Measurements from ENCODE around the gene GIPC2. TPM values are rescaled to one million over a fixed set of nuclear protein-coding genes. Genes with fewer than 3 reads are reported as not detected.

GIPC2 gene
- total and polyA plus RNA-seq, 8 donors = 6.3 to 22.1 (median 12.9) TPM

DNA sequence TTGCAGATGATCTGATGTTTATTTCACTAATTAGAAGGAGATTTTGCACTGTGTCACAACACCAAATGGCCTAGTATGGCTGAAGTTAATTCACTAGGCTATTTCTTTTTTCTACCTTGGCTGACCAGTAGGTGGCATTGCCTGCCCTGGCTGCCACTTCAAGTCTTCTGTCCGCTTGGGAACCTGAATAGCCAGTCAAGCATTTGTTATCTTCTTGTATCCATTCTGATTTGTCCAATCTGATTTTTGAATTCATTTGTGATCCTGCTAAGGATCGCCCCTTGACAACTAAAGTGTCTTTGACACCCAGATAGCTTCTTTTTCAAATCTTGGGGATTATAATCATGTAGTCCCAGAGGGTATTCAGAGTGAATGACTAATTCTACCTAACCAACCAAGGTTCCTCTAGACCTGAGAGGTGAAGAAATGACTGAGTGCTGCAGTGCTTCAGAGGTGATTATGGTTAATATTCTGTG, 99.4 kb downstream of the GIPC2 start:
- TF ChIP-seq, protein P1, sequence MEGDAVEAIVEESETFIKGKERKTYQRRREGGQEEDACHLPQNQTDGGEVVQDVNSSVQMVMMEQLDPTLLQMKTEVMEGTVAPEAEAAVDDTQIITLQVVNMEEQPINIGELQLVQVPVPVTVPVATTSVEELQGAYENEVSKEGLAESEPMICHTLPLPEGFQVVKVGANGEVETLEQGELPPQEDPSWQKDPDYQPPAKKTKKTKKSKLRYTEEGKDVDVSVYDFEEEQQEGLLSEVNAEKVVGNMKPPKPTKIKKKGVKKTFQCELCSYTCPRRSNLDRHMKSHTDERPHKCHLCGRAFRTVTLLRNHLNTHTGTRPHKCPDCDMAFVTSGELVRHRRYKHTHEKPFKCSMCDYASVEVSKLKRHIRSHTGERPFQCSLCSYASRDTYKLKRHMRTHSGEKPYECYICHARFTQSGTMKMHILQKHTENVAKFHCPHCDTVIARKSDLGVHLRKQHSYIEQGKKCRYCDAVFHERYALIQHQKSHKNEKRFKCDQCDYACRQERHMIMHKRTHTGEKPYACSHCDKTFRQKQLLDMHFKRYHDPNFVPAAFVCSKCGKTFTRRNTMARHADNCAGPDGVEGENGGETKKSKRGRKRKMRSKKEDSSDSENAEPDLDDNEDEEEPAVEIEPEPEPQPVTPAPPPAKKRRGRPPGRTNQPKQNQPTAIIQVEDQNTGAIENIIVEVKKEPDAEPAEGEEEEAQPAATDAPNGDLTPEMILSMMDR (IDR thresholded peaks at IDR 0.05) = peak; percentile 26 to 78 (median 73)
- Histone ChIP-seq H3K27me3 (no peaks in the 10 kb centered on the region), H3K9me3 (no peaks in the 10 kb centered on the region), H3K4me3 (no peak overlapping the region), H3K4me1 (peaks cover 0 to 12% (median 6%) of the 10 kb centered on the region in 3 donors), H3K27ac (no peak overlapping the region), H3K36me3 (no peaks in the 10 kb centered on the region)
- 0 to 6% methylated on average over 2 of the region's 2 CpGs for WGBS, 2 donors
- ATAC-seq = peak; percentile 80 to 93 (median 92)
- DNase-seq = peak in 4 of 6 donors; percentile 26 to 53 (median 40)
- FAIRE-seq = peak; percentile 91
- intact Hi-C loops (cut with DNase I) = loop anchor here in 1 of 3 donors (10.0 kb wide), 2 partner anchors 460 to 540 kb away; no protein-coding TSS in a partner anchor

DNA sequence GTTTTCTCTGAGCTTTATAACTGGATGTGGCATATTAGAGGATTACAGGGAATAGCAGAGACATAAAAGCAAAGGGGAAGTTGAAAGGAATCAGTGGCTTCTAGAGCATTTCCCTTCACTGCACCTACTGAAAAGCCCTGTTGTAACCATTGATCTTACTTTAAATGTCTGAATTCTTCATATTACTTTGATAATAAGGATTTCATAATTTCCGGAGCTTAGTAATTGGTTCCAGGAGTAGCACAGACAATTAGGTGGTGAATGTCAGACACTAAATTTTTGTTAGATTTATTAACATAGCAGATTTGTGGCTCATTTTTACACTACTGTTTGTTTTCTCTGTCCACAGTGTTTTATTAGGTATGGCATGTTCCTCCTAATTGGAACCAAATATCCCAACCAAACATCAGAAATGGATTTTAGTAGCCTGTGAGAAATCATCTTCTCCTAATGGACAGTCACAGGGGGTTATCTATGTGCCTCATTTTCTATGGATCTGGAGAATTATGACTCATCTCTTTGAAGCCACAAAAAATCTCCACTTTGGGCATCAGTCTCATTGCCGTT, 100.5 kb downstream of the GIPC2 start:
- ATAC-seq (no peak), FAIRE-seq (no peak), DNase-seq (no peak)
- H3K4me3 ChIP-seq = no peak overlapping the region
- H3K27ac ChIP-seq = no peak overlapping the region
- H3K4me1 ChIP-seq = peaks cover 0 to 12% (median 6%) of the 10 kb centered on the region in 3 donors
- no peaks in the 10 kb centered on the region for H3K27me3 ChIP-seq
- no peaks in the 10 kb centered on the region for H3K9me3 ChIP-seq
- H3K36me3 ChIP-seq = no peaks in the 10 kb centered on the region
- TF ChIP-seq, protein P1 (IDR thresholded peaks at IDR 0.05) = no peak
- 66 to 73% methylated on average over 2 of the region's 2 CpGs for WGBS, 2 donors
- intact Hi-C loops (cut with DNase I) = loop anchor here in 1 of 3 donors (10.0 kb wide), 2 partner anchors 459 to 539 kb away; no protein-coding TSS in a partner anchor

DNA sequence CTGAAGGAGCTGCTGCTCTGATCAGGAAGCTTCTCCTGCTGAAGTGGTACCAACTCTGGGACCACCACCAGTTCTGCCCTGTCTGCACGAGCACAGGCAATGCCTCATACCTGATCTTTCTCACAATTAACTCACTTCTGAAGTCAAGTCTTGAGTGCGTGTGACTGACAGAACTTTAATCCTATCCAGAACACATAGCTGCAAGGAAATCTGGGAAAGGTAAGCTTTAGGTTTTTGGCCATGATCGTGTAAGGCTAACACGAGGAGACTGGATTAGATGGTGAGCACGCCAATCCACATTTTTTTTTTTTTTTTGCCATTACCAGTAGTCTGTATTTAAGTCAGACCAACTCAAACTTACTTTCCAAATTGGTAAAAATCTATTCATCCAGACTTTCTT, 101.3 kb downstream of the GIPC2 start:
- Histone ChIP-seq H3K27ac (no peak overlapping the region), H3K36me3 (no peaks in the 10 kb centered on the region), H3K27me3 (no peaks in the 10 kb centered on the region), H3K4me1 (peaks cover 0 to 12% (median 6%) of the 10 kb centered on the region in 3 donors), H3K4me3 (no peak overlapping the region), H3K9me3 (no peaks in the 10 kb centered on the region)
- intact Hi-C loops (cut with DNase I) = loop anchor here in 1 of 3 donors (10.0 kb wide), 2 partner anchors 458 to 538 kb away; no protein-coding TSS in a partner anchor
- WGBS, 2 donors = 91 to 95% methylated on average over 5 of the region's 5 CpGs
- TF ChIP-seq, protein P1 (IDR thresholded peaks at IDR 0.05) = no peak
- FAIRE-seq (no peak), DNase-seq (no peak), ATAC-seq (no peak)

DNA sequence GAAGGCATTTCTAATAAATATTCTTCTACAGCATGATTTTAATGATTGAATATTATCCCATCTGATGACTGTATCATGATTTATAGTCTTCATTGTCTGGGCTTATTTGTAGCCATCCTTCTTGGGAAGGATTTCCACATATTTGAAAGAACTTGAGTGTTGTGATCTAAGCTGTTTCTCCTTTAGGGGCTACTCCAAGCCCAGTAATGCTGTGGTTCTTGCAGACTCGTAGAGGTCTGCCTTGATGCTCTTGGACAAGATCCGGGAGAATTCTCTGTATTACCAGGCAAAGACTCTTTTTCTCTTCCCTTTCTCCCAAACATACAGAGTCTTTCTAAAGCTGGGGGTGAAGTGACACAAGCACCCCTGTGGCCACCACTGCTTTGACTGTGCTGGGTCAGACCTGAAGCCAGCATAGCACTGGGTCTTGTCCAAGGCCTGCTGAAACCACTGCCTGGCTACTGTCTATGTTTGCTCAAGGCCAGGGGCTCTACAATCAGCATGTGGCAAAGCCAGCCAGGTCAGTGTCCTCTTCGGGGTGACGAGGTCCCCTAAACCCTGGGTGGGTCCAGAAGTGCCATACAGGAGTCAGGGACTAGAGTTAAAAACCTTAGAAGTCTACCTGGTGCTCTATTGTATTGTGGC, 107.4 kb downstream of the GIPC2 start:
- intact Hi-C loops (cut with DNase I) = loop anchor here in 1 of 3 donors (10.0 kb wide), 1 partner anchor 522 kb away; no protein-coding TSS in a partner anchor
- Histone ChIP-seq H3K27ac (no peak overlapping the region), H3K9me3 (no peaks in the 10 kb centered on the region), H3K36me3 (no peaks in the 10 kb centered on the region), H3K27me3 (no peaks in the 10 kb centered on the region), H3K4me3 (no peak overlapping the region), H3K4me1 (no peaks in the 10 kb centered on the region)
- WGBS, 2 donors = 81 to 82% methylated on average over 4 of the region's 4 CpGs
- TF ChIP-seq, protein P1 (IDR thresholded peaks at IDR 0.05) = no peak
- ATAC-seq = no peak
- DNase-seq = no peak
- FAIRE-seq = no peak

All from pancreas (tissue), 10 donors.